ENCODE results near the gene CSNK1A1.
"Not testable (repeated sequence)": the region's sequence is repeated elsewhere in the genome, so short reads cannot be mapped to it uniquely, and the experiment has no call there.

Gene CSNK1A1

GRCh38 chr5:149528281-149529060 lies 22.8 kb downstream of the CSNK1A1 start:
- DNase-seq = no peak

GRCh38 chr5:149526845-149527590 lies 24.2 kb downstream of the CSNK1A1 start:
- DNase-seq = no peak

- DNase-seq = no peak
Observed at GRCh38 chr5:149521739-149522685, 29.2 kb downstream of the CSNK1A1 start.

- DNase-seq = no peak
Observed at GRCh38 chr5:149519601-149520000, 31.6 kb downstream of the CSNK1A1 start.

- DNase-seq = no peak
Observed at GRCh38 chr5:149518620-149519019, 32.6 kb downstream of the CSNK1A1 start.

- no peak for DNase-seq
Observed at GRCh38 chr5:149517461-149518122, 33.6 kb downstream of the CSNK1A1 start.

- DNase-seq = no peak
Observed at GRCh38 chr5:149514512-149514911, 36.7 kb downstream of the CSNK1A1 start.

GRCh38 chr5:149513372-149513947 lies 37.8 kb downstream of the CSNK1A1 start:
- not testable (repeated sequence) for DNase-seq

- no peak for DNase-seq
Observed at GRCh38 chr5:149510136-149510535, 41.1 kb downstream of the CSNK1A1 start.

GRCh38 chr5:149504677-149505076 lies 46.6 kb downstream of the CSNK1A1 start:
- no peak for DNase-seq

GRCh38 chr5:149503006-149503405 lies 48.2 kb downstream of the CSNK1A1 start:
- DNase-seq = no peak

- no peak for DNase-seq
Observed at GRCh38 chr5:149500922-149501582, 50.2 kb downstream of the CSNK1A1 start.

- no peak for DNase-seq
Observed at GRCh38 chr5:149498724-149499336, 52.4 kb downstream of the CSNK1A1 start.

- DNase-seq = no peak
Observed at GRCh38 chr5:149497357-149497756, 53.9 kb downstream of the CSNK1A1 start.

- DNase-seq = no peak
Observed at GRCh38 chr5:149496917-149497316, 54.3 kb downstream of the CSNK1A1 start.

GRCh38 chr5:149496166-149496565 lies 55.1 kb downstream of the CSNK1A1 start:
- no peak for DNase-seq

- DNase-seq = no peak
Observed at GRCh38 chr5:149495673-149496072, 55.6 kb downstream of the CSNK1A1 start.

GRCh38 chr5:149493316-149493715 lies 57.9 kb downstream of the CSNK1A1 start:
- no peak for DNase-seq

- no peak for DNase-seq
Observed at GRCh38 chr5:149492781-149493180, 58.5 kb downstream of the CSNK1A1 start.

GRCh38 chr5:149490599-149491485 lies 60.4 kb downstream of the CSNK1A1 start:
- DNase-seq = no peak
